SKM-1 (cell line): ENCODE data around the gene COMP.

Experiments
- DNase-seq: peaks from one replicate; lab custom pipeline; 2025; ENCODE audit not compliant: unreplicated experiment; lab: John Stamatoyannopoulos, UW

Gene COMP

GRCh38 chr19:18783958-18784785 is 6.9 kb downstream of the COMP start:
- DNase-seq: no peak

- no peak for DNase-seq
Observed at GRCh38 chr19:18782559-18783225, 8.4 kb downstream of the COMP start.

GRCh38 chr19:18781885-18782527 is 9.1 kb downstream of the COMP start:
- DNase-seq: no peak

DNA sequence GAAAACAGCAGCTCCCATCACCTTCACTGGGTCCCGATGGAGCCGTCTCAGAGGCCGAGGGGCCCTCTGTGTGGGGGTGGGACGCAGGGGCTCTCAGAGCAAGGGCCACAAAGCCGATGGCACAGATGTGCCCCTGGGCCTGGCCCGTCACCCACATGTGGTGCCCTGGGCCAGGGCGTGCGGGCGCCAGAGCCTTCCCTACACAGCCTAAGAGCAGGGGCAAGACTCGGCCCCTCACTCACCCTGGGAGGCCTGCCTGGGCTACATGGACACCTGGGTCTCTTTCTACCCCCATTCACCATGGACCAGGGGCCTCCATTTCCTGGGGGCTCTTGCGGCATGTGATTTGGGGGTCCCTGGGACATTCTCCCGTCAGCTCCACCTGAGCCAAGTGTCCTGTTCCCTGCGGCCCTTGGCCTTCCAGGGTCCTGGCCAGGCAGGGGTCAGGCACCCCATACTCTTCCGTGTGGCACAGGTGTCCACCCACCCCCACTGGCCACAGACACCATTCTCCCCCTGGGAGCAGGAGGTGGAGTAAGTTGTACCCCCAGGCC is 10.0 kb downstream of the COMP start:
- DNase-seq: no peak

- no peak for DNase-seq
Observed at GRCh38 chr19:18780631-18781030, 10.5 kb downstream of the COMP start.

- DNase-seq: no peak
Observed at GRCh38 chr19:18780081-18780480, 11.0 kb downstream of the COMP start.

DNA sequence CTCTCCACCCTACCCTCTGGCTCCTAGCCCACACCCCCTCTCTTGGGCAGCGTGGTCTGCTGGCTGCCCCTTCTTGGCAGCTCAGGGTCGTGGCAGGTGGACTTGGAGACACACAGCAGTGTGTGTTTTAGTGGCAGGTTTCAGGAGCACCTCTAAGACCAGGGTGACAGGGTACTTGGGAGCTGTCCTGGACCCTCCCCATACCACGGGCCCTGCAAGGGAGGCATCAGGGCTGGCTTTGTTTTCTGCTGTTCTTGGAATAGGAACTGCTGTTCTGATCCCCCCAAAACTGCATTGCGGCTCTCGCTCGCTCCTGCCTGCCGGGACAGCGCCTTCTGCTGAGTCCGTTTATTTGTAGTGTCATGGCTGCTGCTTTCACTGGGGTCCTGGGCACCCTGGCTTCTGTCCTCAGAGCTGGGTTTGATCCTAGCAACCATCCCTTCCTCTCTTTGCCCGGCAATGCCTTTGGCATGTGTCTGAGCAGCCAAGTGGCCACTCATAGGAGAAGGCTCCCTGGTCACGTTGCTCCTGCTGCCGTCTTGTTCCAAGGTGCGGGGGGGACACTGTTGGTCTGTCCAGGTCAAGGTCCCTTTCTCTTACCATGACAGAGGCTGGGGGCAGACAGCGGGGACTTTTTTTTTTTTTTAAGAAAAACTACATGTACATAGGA is 12.1 kb downstream of the COMP start:
- no peak for DNase-seq

DNA sequence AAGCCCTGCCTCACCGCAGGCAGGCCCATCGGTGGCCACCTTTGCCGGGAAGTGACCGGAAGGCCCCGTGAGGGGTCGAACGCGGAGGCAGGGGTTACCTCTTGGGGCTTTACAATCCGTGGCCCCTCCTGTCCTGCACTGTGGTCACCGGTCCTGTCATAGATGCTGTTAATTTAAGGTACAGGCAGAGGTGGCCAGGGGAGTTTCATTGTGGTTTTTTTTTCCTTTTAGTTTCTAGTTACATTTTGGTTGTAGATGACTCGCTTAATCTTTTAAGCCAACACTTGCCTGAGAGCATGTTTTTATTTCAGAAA is 13.1 kb downstream of the COMP start:
- DNase-seq: no peak

DNA sequence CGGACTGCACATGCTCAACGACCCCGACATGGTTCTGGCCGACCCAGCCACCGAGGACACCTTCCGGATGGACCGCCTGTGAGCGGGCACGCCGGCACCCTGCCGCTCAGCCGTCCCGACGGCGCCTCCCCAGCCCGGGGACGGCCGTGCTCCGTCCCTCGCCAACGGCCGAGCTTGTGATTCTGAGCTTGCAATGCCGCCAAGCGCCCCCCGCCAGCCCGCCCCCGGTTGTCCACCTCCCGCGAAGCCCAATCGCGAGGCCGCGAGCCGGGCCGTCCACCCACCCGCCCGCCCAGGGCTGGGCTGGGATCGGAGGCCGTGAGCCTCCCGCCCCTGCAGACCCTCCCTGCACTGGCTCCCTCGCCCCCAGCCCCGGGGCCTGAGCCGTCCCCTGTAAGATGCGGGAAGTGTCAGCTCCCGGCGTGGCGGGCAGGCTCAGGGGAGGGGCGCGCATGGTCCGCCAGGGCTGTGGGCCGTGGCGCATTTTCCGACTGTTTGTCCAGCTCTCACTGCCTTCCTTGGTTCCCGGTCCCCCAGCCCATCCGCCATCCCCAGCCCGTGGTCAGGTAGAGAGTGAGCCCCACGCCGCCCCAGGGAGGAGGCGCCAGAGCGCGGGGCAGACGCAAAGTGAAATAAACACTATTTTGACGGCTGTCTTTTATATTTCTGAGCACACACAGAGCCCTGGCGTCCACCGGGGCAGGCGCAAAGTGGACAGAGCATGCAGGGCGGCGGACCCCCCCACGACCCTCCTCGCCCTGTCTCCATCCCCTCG is 13.6 kb downstream of the COMP start:
- DNase-seq: no peak

GRCh38 chr19:18776736-18777135 is 14.4 kb downstream of the COMP start:
- no peak for DNase-seq

GRCh38 chr19:18776288-18776594 is 14.9 kb downstream of the COMP start:
- no peak for DNase-seq

GRCh38 chr19:18775586-18776287 is 15.4 kb downstream of the COMP start:
- DNase-seq: no peak

DNA sequence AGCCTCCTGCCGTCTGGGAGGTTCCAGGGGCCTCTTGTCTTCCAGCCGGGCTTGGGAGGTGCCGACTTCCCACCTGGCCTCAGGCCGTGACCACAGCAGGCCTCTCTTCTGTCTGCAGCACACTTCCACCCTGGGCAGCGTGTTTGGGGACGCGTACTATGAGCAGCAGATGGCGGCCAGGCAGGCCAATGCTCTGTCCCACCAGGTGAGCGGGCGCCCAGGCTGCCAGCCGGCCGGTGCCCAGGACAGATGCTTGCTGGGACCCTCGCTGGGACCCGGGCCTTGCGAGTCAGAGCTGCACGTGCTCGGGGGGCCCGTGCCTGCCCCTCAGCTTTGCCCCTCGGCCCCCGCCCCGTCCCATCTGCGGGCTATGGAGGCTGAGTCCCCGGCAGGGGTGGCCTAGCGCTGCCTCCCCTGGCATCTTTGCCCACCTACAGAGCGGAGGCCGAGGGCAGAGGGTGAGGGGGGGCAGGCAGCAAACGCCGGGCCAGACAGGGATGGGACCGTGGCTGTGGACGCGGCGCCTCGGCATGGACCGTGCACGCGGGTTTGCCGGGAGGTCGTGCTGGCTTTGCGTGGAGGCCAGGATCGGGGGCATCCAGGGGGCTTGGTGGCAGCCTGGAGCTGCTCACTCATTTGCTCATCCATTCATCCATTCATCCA is 16.2 kb downstream of the COMP start:
- DNase-seq: no peak

GRCh38 chr19:18774107-18774506 is 17.0 kb downstream of the COMP start:
- no peak for DNase-seq

DNA sequence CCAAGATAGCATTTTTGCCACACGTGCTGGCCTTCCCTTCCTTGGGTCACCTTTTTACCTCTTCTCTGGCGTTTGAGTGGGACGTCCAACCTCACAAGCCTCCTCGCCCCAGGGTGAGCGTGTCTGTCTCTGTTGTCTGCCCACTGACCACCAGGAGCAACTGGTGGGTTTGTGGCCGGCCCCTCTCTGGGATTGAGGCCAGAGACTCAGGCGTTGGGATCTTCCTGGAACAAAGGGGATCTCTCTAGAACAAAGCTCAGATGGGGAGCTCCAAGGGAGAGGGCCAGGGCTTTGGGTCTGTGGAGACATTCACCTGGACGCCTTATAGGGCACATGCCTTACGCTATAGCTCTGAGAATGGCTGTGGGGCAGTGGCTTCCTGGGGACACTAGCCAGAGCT is 17.4 kb downstream of the COMP start:
- DNase-seq: no peak

DNA sequence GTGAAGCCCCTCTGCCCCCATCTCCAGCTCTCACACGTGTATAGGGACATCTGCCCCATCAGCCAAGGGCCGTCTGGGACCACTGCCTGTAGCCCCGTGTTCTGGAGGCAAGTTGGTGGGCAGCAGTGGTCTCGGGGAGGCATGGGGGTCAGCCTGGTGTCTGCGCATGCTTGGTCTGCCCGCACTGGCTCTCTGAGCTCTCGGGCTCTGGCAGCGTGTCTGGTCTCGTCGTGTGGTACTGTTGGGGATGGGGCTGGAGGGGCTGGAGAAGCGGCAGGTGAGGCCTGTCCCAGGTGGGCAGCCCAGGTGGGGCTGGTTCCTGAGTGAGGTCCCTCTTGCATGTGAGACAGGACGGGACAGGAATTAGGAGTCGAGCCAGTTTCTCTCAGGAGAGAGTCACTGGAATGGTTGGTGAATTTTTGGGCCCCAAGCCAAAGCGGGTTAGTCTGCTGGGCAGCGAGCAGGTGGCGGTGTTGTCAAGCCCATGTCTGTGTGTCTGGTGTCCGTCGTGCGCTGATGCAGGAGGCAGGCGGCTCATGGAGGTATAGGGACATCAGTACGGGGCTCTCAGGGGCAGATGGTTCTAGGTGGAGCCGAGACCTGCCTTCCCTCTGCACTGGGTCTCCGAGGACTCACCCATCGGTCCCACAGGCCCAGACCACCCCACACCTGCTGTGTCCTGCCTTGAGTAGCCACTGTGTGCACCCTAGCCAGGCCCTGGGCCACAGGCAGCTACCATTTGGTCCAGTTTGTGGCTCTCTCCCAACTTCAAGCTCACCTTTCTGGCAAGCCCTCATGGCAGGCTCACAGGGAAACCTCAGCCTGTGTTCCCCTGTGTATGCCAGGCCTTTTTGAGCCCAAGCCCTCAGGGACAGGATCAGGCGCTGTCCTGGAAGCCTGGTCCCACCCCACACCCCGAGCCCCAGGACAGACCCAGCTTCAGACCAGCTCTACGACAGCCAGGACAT is 18.2 kb downstream of the COMP start:
- DNase-seq: no peak

DNA sequence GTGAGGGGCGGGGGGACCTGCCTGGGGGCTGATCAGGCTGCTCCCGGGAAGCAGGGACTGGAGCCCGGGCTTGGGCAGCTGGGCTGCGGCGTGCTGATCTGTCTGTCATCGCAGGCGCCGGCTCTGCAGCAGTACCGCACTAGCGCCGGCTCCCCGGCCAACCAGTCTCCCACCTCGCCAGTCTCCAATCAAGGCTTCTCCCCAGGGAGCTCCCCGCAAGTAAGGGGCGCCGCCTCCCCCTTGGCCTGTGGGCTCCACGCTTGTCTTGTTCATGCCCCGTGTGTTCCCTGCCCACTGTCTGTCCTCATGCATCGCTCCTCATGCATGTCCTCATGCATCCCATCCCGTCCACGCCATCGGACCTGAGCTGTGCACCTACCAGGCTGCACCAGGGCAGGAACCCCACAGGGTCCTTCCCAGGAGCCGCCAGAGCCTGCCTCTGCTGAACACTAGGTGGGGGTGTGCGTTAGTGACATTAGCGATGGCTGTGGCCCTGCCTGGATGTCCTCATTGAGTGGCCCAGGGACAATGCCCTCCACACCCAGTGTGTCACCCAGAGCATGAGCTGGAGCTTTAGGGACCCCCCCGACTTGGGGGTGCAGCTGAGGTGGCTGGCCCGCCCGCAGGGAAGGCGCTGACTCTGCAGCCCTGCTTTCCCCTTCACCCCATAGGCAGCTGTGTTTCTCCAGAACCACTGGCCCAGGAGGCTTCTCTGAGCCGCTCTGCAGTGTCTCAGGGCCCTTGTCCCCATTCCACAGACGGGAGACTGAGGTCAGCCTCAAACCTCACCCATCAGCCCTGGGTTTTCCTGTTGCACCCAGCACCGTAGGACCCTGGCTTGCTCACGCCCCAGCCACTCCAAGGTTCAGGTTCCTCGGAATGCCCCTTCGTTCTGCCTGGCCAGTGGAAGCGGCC is 19.5 kb downstream of the COMP start:
- no peak for DNase-seq
